Limb (tissue), 2 donors: ENCODE data around the gene CXCR4.

ENCODE experiments used
- DNase-seq, 2 donors: peaks; one replicate each; pipeline ENCODE4 v3.0.0-alpha.2; 2016; ENCODE audit errors: extremely low spot score in 2 of 2

Gene CXCR4

GRCh38 chr2:136131961-136132824, 14.2 kb upstream of the CXCR4 start:
- DNase-seq, result no peak

DNA sequence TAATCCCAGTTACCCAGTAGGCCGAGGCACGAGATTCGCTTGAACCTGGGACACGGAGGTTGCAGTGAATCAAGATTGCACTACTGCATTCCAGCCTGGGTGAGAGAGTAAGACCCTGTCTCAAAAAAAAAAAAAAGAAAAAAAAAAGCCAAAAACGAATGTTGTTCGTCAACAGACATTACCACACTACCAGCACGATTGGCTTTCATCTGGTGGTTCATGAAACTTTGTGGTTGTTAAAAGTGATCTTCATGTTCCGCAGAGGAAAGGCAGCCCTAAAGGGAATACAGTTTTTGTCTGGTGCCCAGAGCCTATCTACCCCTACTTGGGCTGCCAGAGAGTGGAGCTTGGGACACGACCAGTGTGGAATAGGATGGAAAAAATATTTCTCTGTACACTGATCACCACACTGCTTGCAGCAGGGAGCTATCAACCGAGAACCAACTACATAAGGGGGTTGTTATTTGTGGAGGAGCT, 13.6 kb upstream of the CXCR4 start:
- no peak for DNase-seq

GRCh38 chr2:136130511-136130910, 12.6 kb upstream of the CXCR4 start:
- no peak for DNase-seq

DNA sequence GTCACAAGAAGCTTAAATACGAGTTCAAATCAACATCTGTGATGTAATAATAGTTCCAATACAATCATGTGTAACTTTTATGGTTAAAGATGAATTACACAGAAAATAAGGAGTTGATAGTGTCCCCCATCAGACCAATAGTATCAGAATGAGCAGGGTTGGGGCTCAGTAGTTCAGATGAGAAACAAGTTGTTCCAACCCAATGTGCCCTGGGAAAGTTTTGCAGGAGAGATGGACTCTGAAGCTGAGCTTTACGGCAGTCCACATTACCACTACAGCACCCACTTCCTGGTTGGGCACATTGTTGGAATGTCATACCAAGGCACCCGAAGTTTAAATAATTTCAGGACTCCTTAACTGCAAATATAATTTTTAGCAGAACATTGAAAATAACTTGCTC, 12.1 kb upstream of the CXCR4 start:
- no peak for DNase-seq

DNA sequence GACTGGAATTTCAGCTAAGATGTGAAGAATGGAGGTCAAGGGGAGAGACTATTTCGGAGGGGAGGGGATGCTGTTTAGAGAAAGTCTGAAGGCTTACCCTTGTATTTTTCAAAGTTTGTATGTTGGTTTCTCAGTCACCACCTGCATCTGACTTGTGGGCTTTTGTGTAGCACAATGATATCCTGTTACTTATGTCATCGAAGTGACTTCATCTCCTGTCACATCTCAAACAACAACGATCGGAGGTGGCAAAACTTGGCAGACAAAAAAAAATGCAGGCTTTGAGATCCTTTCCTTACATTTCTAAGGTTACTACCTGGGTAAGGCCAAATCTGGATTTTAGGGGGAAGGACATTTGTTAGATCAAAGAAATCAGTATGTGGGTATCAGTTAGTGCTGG, 11.7 kb upstream of the CXCR4 start:
- DNase-seq, result no peak

DNA sequence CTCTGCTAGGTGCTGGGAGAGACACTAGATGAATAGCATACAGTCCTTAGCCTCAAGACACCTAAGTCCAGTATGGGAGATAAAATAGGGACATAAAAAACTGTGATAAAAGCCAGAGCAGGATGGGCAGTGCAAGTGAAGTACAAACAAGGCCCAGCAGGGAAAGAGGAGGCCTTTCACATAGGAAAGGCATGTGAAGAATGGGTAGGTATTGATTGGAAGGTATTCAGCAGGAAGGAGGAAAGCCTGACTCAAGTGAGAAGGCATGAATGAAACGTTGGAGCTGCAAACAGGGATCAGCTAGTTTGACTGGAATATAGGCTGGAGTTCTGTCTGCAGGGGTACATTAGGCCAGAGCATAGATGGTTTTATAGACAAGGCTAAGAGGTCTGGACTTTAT, 11.0 kb upstream of the CXCR4 start:
- DNase-seq, result no peak

- DNase-seq, result no peak
These were observed 10.4 kb upstream of the CXCR4 start for GRCh38 chr2:136128366-136128765.

DNA sequence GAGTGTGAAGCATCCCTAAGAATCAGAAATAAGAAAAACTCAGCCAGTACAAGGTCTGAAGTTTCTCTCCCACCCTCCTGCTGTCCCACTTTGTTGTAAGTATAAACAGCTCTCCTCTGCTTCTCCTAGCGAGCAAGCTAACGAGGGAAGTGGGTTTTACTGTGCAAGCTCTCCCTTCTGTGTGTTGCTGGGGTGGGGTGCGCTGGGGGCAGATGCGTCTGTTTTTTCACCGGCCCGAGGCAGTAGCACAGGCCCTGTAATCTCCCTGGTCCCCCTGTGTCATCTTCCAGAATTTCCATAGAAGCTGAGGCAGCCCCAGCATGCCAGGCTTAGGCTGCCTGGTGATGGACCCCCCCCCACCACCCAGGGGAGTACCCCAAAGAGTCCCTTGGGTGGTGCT, 9.4 kb upstream of the CXCR4 start:
- no peak for DNase-seq

- DNase-seq, result no peak
These were observed 8.5 kb upstream of the CXCR4 start for GRCh38 chr2:136126421-136126926.

- DNase-seq, result no peak
These were observed 8.1 kb upstream of the CXCR4 start for GRCh38 chr2:136126021-136126420.

GRCh38 chr2:136125236-136125635, 7.3 kb upstream of the CXCR4 start:
- no peak for DNase-seq

DNA sequence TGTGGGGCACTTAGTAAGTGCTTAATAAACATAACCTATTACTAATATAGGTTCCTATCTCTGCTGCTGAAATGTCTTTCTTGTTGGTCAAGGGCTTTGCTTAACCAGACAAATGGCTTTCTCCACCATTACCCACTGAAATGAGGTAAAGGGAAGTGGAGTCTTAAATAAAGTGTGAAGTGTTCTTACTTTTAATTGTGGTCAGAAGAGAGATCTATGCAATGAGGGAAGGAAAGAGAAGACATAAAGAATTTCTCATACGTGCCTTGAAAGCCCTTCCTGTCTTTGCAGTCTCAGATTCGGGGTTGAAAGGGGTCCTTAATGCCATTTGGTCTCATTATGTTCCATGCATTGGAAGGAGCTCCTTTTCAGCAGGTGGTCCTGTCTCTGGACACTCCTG, 6.9 kb upstream of the CXCR4 start:
- DNase-seq, result no peak

DNA sequence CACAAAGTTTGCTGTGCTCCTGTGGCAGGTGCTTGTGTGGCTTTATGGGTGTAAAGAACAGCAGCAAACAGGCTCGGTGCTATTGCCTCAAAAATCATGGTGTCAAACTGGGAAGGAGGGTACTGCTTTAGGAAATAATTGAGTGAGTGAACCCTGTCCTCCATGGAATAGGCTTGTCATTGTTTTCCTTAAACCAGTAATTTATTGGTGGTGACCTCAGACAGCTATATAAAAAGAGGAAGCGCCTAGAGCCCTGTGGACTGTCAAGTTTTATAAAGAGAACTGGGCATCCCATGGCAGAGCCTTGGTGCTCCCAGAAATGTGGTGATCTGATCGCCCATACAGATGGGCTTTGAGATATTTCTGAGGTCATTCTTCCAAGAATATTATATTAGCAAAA, 4.7 kb upstream of the CXCR4 start:
- DNase-seq, result no peak

GRCh38 chr2:136121204-136121910, 3.4 kb upstream of the CXCR4 start:
- DNase-seq, result no peak

DNA sequence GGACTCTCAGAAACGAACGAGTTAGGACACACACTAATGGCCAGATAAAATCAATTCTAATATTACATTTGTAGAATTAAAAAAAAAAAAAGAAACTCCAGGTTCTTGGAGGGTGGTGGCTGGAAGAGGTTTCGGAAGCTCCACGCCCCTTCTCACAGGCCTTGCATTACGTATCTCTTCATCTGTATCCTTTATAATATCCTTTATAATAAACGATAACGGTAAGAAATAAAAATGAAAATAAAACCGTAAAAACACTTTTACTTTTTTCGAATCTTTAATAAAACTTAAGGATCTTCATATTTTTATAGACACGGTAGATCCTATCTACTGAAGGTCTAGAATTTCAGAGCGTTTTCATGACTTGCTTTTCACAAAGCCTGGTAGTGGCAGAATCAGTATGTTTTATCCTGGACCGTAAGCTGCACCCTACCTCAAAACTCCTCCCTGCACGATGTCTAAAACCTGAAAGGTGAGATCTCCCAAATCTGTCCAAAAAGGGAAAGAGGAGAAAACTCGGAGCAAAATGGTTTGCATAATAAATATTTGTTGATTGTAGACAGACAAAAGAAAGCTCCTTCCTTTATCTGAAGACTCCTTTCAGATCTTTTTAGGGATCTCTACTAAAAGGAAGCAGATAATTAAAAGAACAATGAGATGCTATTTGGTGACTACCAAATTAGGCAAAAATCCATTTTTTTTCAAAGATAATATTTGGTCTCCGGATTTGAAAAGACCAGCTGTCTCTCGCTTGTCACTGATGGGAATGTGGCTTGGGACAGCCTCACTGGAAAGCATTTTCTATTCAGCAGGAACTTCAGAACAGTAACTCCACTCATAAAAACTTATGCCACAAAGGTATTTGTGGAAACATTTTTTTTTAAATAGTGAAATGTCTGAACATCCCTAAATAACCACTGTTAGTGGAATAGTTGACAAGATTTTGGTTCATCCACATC, 2.0 kb upstream of the CXCR4 start:
- DNase-seq, result no peak

DNA sequence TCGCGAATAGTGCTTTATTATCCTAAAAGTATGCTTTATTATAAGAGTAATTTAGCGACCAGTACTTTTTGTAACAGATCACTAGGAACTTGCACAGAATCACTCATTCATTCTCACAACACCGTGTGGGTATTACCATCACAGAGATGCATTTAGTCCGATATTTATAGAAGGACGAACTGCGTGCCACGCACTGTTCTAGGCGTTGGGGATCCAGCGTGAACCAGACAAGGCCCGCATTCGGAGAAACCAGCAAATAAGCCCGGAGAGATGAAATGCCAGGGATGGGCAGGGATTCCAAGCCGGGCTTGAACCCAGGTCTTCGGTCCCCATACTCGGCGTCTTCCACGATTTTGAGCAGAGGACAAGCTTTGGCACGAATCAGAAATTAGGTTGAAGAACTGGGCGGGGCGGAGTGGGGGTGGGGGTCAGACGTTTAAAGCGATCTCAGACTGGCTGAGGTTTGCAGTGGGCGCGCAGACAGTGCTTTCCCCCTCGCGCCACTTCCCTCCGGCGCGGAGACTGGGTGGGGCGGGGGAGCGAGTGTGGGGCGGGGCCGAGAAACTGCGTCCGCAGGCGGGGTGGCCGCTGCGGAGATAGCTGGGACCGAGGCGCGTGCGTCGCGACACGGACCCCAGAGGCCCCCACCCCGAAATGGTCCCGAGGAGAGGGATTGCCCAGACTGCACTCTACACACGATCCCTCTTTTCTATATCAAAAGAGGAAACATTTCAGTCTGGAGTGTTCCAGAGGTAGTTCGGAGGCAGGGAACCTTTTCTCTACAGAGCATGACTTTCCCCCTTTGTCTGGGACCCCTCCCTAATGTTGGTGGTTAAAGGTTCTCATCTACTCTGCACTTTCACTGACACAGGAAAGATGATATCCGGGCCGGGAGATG, 1.1 kb upstream of the CXCR4 start:
- DNase-seq, result peak in 1 of 2 donors; percentile 72

DNA sequence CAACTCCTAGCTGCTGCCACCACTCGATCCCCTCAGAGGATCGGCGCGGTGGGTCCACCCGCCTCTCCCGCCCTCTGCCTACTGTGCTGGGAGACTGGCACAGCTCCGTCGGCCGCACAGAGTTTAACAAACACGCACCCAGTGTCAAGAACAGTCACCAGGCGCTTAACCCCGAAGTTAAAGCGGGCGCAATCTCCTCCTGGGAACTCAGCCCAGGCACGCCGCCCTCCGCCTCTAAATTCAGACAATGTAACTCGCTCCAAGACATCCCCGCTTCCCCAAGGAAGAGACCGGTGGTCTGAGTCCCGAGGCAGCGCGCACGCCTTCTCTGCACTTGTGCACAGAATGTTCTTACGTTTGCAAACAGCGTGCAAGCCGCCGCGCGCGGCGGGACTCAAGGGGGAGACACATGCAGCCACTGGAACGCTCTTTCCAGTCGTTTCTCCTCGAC, 533 bp downstream of the CXCR4 start:
- peak; percentile 30 to 71 for DNase-seq

DNA sequence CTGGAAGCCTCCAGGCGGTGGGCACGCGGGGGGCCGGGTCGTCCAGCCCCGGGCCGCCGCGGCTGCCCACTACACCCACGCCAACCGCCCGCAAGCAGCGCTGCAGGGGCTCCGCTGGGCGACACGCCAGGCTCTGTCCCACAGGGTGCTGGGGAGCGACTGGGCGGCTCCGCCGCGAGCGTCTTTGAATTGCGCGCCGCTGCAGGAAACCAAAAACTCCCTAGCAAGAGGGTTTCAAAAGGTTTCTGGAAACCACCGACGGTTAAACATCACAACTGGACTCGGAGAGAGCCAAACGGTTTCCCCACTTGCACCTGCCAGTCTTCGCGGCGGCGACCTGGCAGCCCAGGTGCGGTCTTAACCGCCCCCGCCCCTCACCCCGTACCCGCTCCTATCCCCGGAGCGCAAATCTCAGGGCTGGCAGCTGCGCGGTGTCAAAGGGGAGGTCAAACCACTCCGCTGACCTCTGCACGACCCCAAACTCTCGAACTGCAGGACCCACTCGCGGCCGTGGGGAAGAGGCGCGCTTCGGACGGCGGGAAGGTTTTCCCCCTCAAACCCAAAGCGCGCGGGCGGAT, 1.0 kb downstream of the CXCR4 start:
- peak in 1 of 2 donors; percentile 61 for DNase-seq

GRCh38 chr2:136116151-136116812, 1.7 kb downstream of the CXCR4 start:
- peak in 1 of 2 donors; percentile 51 for DNase-seq
